Fibroblast of villous mesenchyme (primary cell): ENCODE measurements around the gene ACAD9. TPM values are rescaled to one million over a fixed set of nuclear protein-coding genes. Genes with fewer than 3 reads are reported as not detected.

Experiments
- DNase-seq: peaks from one replicate; pipeline ENCODE4 v3.0.0-alpha.2; 2010; ENCODE audit warnings: low read depth
- H3K4me3 ChIP-seq: 2 replicates; pipeline ENCODE4 v1.5.1; 2011; ENCODE audit warnings: low read depth, mild to moderate bottlenecking, low read length
- CTCF ChIP-seq: IDR thresholded peaks from 2 replicates; pipeline ENCODE4 v1.5.1; 2012; ENCODE audit warnings: low read depth, mild to moderate bottlenecking, low read length; ENCODE audit not compliant: insufficient read depth
- total RNA-seq: library from RNA; depleted of rRNA; stranded (reverse); fragments of >200 nt; gene quantifications from 2 replicates; pipeline ENCODE4 v1.2.3, GENCODE V29; 2012

The ACAD9 gene
- total RNA-seq, 1 donor, result 35.8 TPM

DNA sequence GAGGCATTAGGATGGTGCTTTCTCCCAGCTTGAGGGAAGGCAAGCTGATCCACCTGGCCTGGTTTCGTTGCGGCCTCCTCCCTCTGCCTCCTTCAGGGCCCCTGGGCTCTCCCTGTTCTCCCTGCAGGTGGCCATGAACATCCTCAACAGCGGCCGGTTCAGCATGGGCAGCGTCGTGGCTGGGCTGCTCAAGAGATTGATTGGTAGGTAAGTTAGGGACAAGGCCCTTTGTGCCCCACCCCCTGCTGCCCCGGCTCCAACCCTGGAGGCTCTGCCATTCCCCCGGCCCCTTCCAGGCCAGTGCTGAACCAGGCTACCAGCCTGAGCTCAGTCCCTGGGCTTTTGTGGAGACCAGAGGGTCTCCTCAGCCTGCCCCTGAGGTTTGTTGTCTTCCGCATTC is 23.0 kb downstream of the ACAD9 start:
- H3K4me3 ChIP-seq, result no peak overlapping the region
- TF ChIP-seq CTCF, result no peak
- no peak for DNase-seq

DNA sequence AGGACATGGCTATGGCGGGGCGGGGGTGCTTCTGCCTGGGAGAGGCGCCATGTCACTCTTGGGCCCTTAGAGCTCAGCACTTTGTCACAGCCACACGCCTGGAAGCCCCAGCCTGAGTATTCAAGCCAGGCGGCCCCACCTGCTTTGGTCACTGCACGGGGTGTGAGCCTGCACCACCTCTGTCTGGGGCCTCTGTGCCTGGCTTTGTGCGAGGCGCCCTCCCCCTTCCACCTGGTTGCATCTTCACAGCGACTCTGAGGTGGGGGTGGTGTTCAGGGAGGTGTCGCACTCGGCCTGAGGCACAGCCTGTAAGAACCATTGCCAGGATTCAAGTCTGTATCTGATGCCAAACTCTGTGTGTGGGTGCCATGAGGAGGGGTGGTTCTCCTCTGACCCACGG is 24.1 kb downstream of the ACAD9 start:
- H3K4me3 ChIP-seq, result no peak overlapping the region
- no peak for TF ChIP-seq CTCF

GRCh38 chr3:128906031-128906803 is 26.8 kb downstream of the ACAD9 start:
- no peak overlapping the region for H3K4me3 ChIP-seq
- DNase-seq, result no peak
- no peak for TF ChIP-seq CTCF

More for the DNA sequence above, 24.1 kb downstream of the ACAD9 start:
- no peak for DNase-seq

DNA sequence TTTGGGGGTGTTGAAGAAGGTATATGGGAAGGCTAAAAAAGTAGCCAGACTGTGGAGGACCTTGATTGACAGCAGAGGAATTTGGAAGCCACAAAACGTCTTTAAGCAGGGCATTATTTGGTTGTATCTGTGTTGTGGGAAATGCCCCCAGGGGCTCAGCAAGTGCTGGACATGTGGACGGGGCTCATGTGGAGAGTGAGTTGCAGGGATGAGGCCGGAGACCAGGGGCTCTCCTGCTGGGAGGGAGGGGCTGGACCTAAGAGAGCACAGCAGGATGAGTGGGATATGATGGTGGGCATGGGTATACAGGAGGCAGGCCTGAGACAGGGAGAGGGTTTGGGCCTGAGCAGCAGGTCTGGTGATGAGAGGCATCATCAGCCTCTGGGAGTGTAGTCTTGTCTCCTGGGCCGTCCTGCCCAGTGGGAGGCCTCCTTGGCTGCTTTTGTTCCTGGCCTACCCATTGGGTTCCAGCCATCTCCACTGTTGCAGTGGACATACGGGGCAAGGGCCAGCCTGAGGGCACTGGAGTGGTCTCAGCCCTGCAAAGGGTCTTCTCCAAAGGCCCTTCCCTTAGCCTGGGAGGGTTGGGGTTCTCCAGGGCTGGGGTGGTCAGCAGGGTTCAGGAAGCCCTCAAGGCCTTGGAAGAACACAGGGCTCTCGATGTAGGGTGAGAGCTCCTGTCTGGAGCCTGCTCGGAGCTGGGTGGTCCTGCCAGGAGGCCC is 27.5 kb downstream of the ACAD9 start:
- no peak for TF ChIP-seq CTCF
- no peak for DNase-seq

GRCh38 chr3:128907706-128908445 is 28.5 kb downstream of the ACAD9 start:
- DNase-seq, result no peak
- no peak overlapping the region for H3K4me3 ChIP-seq
- no peak for TF ChIP-seq CTCF

More for the DNA sequence above, 27.5 kb downstream of the ACAD9 start:
- no peak overlapping the region for H3K4me3 ChIP-seq

DNA sequence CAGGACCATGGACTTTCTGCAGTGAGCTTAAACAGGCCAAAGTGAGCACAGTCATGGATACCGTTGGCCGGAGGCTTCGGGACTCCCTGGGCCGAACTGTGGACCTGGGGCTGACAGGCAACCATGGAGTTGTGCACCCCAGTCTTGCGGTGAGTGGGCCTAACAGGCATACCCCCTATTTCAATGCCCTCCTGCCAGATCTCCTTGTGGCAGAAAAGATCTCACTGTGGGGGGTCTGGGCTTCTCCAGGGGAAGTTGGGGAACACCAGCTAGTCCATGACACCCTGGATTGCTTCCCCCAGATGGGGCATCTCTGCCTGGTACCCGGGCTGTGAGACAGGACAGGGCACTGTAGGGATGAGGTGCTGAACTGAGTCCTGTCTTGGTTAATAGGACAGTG is 29.5 kb downstream of the ACAD9 start:
- TF ChIP-seq CTCF, result no peak
- no peak for DNase-seq
- no peak overlapping the region for H3K4me3 ChIP-seq
